Activated T-helper 2 cell treated with anti-CD3 and anti-CD28 coated beads, Interferon-gamma antibody, Interleukin-2, Interleukin-4, amounts not matched to agents 10 μg/mL and 5 μg/mL and 100 μg/mL, durations not matched to agents 14 hours and 24 hours and 36 hours (primary cell): ENCODE data around the gene PSORS1C2. TPM values are rescaled to one million over a fixed set of nuclear protein-coding genes. Genes with fewer than 3 reads are reported as not detected.

Source experiments
- DNase-seq: peaks from one replicate; pipeline ENCODE4 v3.0.0; 2021; ENCODE audit warnings: low spot score
- H3K27ac Mint-ChIP-seq: one replicate; pipeline ENCODE4 v1.8.0; 2021; ENCODE audit warnings: mixed read lengths
- H3K27me3 Mint-ChIP-seq: one replicate; pipeline ENCODE4 v1.8.0; 2021; ENCODE audit warnings: low read depth, mixed read lengths
- H3K36me3 Mint-ChIP-seq: one replicate; pipeline ENCODE4 v1.8.0; 2021; ENCODE audit warnings: low read depth, mixed read lengths
- H3K4me1 Mint-ChIP-seq: one replicate; pipeline ENCODE4 v1.8.0; 2021; ENCODE audit warnings: low read depth, mixed read lengths
- H3K4me3 Mint-ChIP-seq: one replicate; pipeline ENCODE4 v1.8.0; 2021; ENCODE audit warnings: low read depth, mild to moderate bottlenecking, moderate library complexity, mixed read lengths
- H3K9me3 Mint-ChIP-seq: one replicate; pipeline ENCODE4 v1.8.0; 2021; ENCODE audit warnings: mixed read lengths
- intact Hi-C: fragments of 100-400 bp; cut with micrococcal nuclease; formaldehyde crosslinking; loops from one replicate; pipeline ENCODE4 v1.15.1; 2023
- total RNA-seq: library from RNA; stranded (reverse); gene quantifications from 2 replicates; pipeline ENCODE4 v1.2.3, GENCODE V29; 2022

Gene PSORS1C2
- total RNA-seq, 1 donor from 2014 or later: not detected

- H3K9me3 Mint-ChIP-seq: no peaks in the 10 kb centered on the region
- DNase-seq: no peak
- H3K4me3 Mint-ChIP-seq: no peak overlapping the region
- peaks cover 2% of the 10 kb centered on the region for H3K27me3 Mint-ChIP-seq
- no peaks in the 10 kb centered on the region for H3K36me3 Mint-ChIP-seq
- H3K4me1 Mint-ChIP-seq: peaks cover 21% of the 10 kb centered on the region
- intact Hi-C loops: no loop called here
- H3K27ac Mint-ChIP-seq: no peak overlapping the region
These were observed 47.2 kb downstream of the PSORS1C2 start for GRCh38 chr6:31091680-31092079.

GRCh38 chr6:31090973-31091364 lies 47.9 kb downstream of the PSORS1C2 start:
- DNase-seq: no peak
- Mint-ChIP-seq H3K27ac (no peak overlapping the region), H3K4me1 (peaks cover 22% of the 10 kb centered on the region), H3K36me3 (no peaks in the 10 kb centered on the region), H3K9me3 (no peaks in the 10 kb centered on the region), H3K27me3 (peaks cover 5% of the 10 kb centered on the region), H3K4me3 (no peak overlapping the region)
- intact Hi-C loops: no loop called here

- no peaks in the 10 kb centered on the region for H3K9me3 Mint-ChIP-seq
- H3K36me3 Mint-ChIP-seq: no peaks in the 10 kb centered on the region
- H3K4me1 Mint-ChIP-seq: peaks cover 22% of the 10 kb centered on the region
- intact Hi-C loops: no loop called here
- no peak overlapping the region for H3K4me3 Mint-ChIP-seq
- no peak overlapping the region for H3K27ac Mint-ChIP-seq
- H3K27me3 Mint-ChIP-seq: peaks cover 10% of the 10 kb centered on the region
- no peak for DNase-seq
These were observed 48.4 kb downstream of the PSORS1C2 start for GRCh38 chr6:31090275-31090972.

Other genes with a start within 250 kb of the PSORS1C2 start
- 56.8 and 58.3 TPM in 2 replicates for gene GTF2H4, start 230.9 kb downstream of the PSORS1C2 start, total RNA-seq
- 67.0 and 75.0 TPM in 2 replicates for gene VARS2, start 224.8 kb downstream of the PSORS1C2 start, total RNA-seq
- gene SFTA2, start 206.9 kb downstream of the PSORS1C2 start, total RNA-seq: not detected in 2 replicates
- not detected in 2 replicates for gene MUCL3, start 198.1 kb downstream of the PSORS1C2 start, total RNA-seq
- gene MUC21, start 155.3 kb downstream of the PSORS1C2 start, total RNA-seq: not detected in 2 replicates
- gene MUC22, start 128.6 kb downstream of the PSORS1C2 start, total RNA-seq: not detected in 2 replicates
- gene C6orf15, start 26.5 kb downstream of the PSORS1C2 start, total RNA-seq: not detected in 2 replicates
- not detected in 2 replicates for gene PSORS1C1, start 24.3 kb downstream of the PSORS1C2 start, total RNA-seq
- gene CDSN, start 18.6 kb downstream of the PSORS1C2 start, total RNA-seq: not detected in 2 replicates
- gene CCHCR1, start 18.7 kb upstream of the PSORS1C2 start, total RNA-seq: 50.5 and 53.1 TPM in 2 replicates
- gene TCF19, start 19.5 kb upstream of the PSORS1C2 start, total RNA-seq: 81.5 and 82.0 TPM in 2 replicates
- not detected in 2 replicates for gene POU5F1, start 31.6 kb upstream of the PSORS1C2 start, total RNA-seq
- 895 and 906 TPM in 2 replicates for gene HLA-C, start 133.0 kb upstream of the PSORS1C2 start, total RNA-seq
- 3,580 and 3,693 TPM in 2 replicates for gene HLA-B, start 218.1 kb upstream of the PSORS1C2 start, total RNA-seq